ENCODE measurements around the gene GFM1. TPM values are rescaled to one million over a fixed set of nuclear protein-coding genes. Genes with fewer than 3 reads are reported as not detected.

GFM1 gene
- total RNA-seq, 2 donors from 2014 or later = 40.9 to 61.6 TPM

- DNase-seq = no peak
- no peaks in the 10 kb centered on the region for H3K27me3 ChIP-seq
- intact Hi-C loops (cut with DNase I) = loop anchor here (5.0 kb wide), 1 partner anchor 129 kb away; no protein-coding TSS in a partner anchor
- TF ChIP-seq CTCF (IDR thresholded peaks at IDR 0.05) = no peak
- no peaks in the 10 kb centered on the region for H3K36me3 ChIP-seq
- no peak overlapping the region for H3K27ac ChIP-seq
- H3K4me1 ChIP-seq = no peaks in the 10 kb centered on the region
- no peak overlapping the region for H3K4me3 ChIP-seq
- H3K9ac ChIP-seq (ENCODE audit: low read depth in 2 of 2, low read length in 2 of 2) = no peak overlapping the region
- H3K9me3 ChIP-seq = no peaks in the 10 kb centered on the region
These were observed 18.9 kb downstream of the GFM1 start for GRCh38 chr3:158663246-158663645.

- intact Hi-C loops (cut with DNase I) = loop anchor here (5.0 kb wide), 1 partner anchor 128 kb away; no protein-coding TSS in a partner anchor
- no peak for TF ChIP-seq CTCF (IDR thresholded peaks at IDR 0.05)
These were observed 19.5 kb downstream of the GFM1 start for GRCh38 chr3:158663832-158664231.

GRCh38 chr3:158666416-158666815 is 22.1 kb downstream of the GFM1 start:
- DNase-seq = no peak
- no peak for TF ChIP-seq CTCF (IDR thresholded peaks at IDR 0.05)
- no peak overlapping the region for H3K9ac ChIP-seq (ENCODE audit: low read depth in 2 of 2, low read length in 2 of 2)
- intact Hi-C loops (cut with DNase I) = no loop called here
- no peaks in the 10 kb centered on the region for H3K36me3 ChIP-seq
- no peak overlapping the region for H3K27ac ChIP-seq
- no peak overlapping the region for H3K4me3 ChIP-seq
- H3K27me3 ChIP-seq = no peaks in the 10 kb centered on the region
- no peaks in the 10 kb centered on the region for H3K9me3 ChIP-seq
- H3K4me1 ChIP-seq = no peaks in the 10 kb centered on the region

More at GRCh38 chr3:158663832-158664231, 19.5 kb downstream of the GFM1 start:
- H3K27me3 ChIP-seq = no peaks in the 10 kb centered on the region
- no peaks in the 10 kb centered on the region for H3K4me1 ChIP-seq
- DNase-seq = no peak
- no peak overlapping the region for H3K27ac ChIP-seq
- H3K9ac ChIP-seq (ENCODE audit: low read depth in 2 of 2, low read length in 2 of 2) = no peak overlapping the region
- H3K4me3 ChIP-seq = no peak overlapping the region
- H3K36me3 ChIP-seq = no peaks in the 10 kb centered on the region
- H3K9me3 ChIP-seq = no peaks in the 10 kb centered on the region

GRCh38 chr3:158668506-158668905 is 24.2 kb downstream of the GFM1 start:
- DNase-seq = no peak
- Histone ChIP-seq H3K4me3 (no peak overlapping the region), H3K9ac (ENCODE audit: low read depth in 2 of 2, low read length in 2 of 2) (no peak overlapping the region), H3K27me3 (no peaks in the 10 kb centered on the region), H3K9me3 (no peaks in the 10 kb centered on the region), H3K4me1 (no peaks in the 10 kb centered on the region), H3K36me3 (no peaks in the 10 kb centered on the region), H3K27ac (no peak overlapping the region)
- TF ChIP-seq CTCF (IDR thresholded peaks at IDR 0.05) = no peak
- intact Hi-C loops (cut with DNase I) = no loop called here

GRCh38 chr3:158671821-158672214 is 27.5 kb downstream of the GFM1 start:
- no peak for TF ChIP-seq CTCF (IDR thresholded peaks at IDR 0.05)
- no peaks in the 10 kb centered on the region for H3K4me1 ChIP-seq
- H3K9me3 ChIP-seq = no peaks in the 10 kb centered on the region
- H3K9ac ChIP-seq (ENCODE audit: low read depth in 2 of 2, low read length in 2 of 2) = peak overlapping the region; percentile 72 to 90
- peak overlapping the region; percentile 64 for H3K4me3 ChIP-seq
- H3K27ac ChIP-seq = peak overlapping the region; percentile 94
- no peaks in the 10 kb centered on the region for H3K36me3 ChIP-seq
- H3K27me3 ChIP-seq = no peaks in the 10 kb centered on the region
- intact Hi-C loops (cut with DNase I) = loop anchor here (5.0 kb wide), 1 partner anchor 40 kb away; no protein-coding TSS in a partner anchor
- no peak for DNase-seq
